ENCODE results near the gene LRRC7. TPM values are rescaled to one million over a fixed set of nuclear protein-coding genes. Genes with fewer than 3 reads are reported as not detected.

LRRC7 gene
- total and polyA plus RNA-seq, 8 donors, result 3.4 to 5.9 (median 5.1) TPM; not detected in 2

- TF ChIP-seq, protein P1, sequence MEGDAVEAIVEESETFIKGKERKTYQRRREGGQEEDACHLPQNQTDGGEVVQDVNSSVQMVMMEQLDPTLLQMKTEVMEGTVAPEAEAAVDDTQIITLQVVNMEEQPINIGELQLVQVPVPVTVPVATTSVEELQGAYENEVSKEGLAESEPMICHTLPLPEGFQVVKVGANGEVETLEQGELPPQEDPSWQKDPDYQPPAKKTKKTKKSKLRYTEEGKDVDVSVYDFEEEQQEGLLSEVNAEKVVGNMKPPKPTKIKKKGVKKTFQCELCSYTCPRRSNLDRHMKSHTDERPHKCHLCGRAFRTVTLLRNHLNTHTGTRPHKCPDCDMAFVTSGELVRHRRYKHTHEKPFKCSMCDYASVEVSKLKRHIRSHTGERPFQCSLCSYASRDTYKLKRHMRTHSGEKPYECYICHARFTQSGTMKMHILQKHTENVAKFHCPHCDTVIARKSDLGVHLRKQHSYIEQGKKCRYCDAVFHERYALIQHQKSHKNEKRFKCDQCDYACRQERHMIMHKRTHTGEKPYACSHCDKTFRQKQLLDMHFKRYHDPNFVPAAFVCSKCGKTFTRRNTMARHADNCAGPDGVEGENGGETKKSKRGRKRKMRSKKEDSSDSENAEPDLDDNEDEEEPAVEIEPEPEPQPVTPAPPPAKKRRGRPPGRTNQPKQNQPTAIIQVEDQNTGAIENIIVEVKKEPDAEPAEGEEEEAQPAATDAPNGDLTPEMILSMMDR (IDR thresholded peaks at IDR 0.05), result no peak
- H3K27me3 ChIP-seq, result no peaks in the 10 kb centered on the region
- intact Hi-C loops (cut with DNase I), result no loop called here
These were observed 44.3 kb upstream of the LRRC7 start for GRCh38 chr1:69523461-69523860.

DNA sequence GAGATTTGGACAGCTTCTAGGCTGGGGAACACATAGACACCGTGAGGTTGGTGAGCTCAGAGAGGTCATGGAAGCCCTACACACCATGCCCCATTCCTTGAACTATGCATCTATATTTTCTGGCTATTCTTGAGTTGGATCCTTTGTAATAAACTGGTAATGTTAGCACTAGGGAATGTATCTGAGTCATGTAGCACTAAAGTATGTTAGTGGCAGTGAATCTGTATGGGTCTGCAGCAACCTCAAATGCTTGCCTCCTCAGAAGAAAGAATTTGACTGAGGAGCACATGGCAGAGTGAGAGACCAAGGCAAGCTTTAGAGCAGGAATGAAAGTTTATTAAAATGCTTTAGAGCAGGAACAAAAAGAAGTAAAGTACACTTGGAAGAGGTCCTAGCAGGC lies 43.7 kb upstream of the LRRC7 start:
- Histone ChIP-seq H3K27me3 (no peaks in the 10 kb centered on the region), H3K36me3 (no peaks in the 10 kb centered on the region), H3K4me3 (no peak overlapping the region), H3K27ac (no peak overlapping the region), H3K4me1 (no peaks in the 10 kb centered on the region), H3K9me3 (no peaks in the 10 kb centered on the region)
- TF ChIP-seq, protein P1 (IDR thresholded peaks at IDR 0.05), result no peak
- no peak for ATAC-seq
- DNase-seq, result no peak
- intact Hi-C loops (cut with DNase I), result no loop called here

More at GRCh38 chr1:69523461-69523860, 44.3 kb upstream of the LRRC7 start:
- Histone ChIP-seq H3K27ac (no peak overlapping the region), H3K4me3 (no peak overlapping the region), H3K9me3 (no peaks in the 10 kb centered on the region), H3K36me3 (no peaks in the 10 kb centered on the region), H3K4me1 (no peaks in the 10 kb centered on the region)
- ATAC-seq (no peak), DNase-seq (no peak)

DNA sequence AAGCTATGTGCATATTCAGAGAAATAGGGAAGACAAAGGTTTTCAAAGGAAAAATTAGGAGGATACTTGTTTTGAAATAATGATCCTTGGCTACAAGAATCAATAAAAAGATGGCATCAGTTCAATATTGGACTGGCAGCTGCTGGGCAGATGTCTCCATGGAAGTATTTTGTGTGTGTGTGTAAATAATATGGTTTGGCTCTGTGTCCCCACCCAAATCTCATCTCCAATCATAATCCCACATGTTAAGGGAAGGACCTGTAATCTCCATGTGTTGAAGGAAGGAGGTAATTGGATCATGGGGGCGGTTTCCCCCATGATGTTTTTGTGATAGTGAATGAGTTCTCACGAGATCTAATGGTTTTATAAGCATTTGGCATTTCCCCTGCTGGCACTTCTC lies 40.4 kb upstream of the LRRC7 start:
- no peaks in the 10 kb centered on the region for H3K36me3 ChIP-seq
- no peak overlapping the region for H3K27ac ChIP-seq
- no peak for DNase-seq
- no peak overlapping the region for H3K4me3 ChIP-seq
- TF ChIP-seq, protein P1 (IDR thresholded peaks at IDR 0.05), result no peak
- H3K4me1 ChIP-seq, result no peaks in the 10 kb centered on the region
- H3K27me3 ChIP-seq, result no peaks in the 10 kb centered on the region
- no peaks in the 10 kb centered on the region for H3K9me3 ChIP-seq
- ATAC-seq, result no peak
- intact Hi-C loops (cut with DNase I), result no loop called here

GRCh38 chr1:69528376-69528775 lies 39.3 kb upstream of the LRRC7 start:
- Histone ChIP-seq H3K4me1 (no peaks in the 10 kb centered on the region), H3K27me3 (no peaks in the 10 kb centered on the region), H3K4me3 (no peak overlapping the region), H3K36me3 (no peaks in the 10 kb centered on the region), H3K9me3 (no peaks in the 10 kb centered on the region), H3K27ac (no peak overlapping the region)
- ATAC-seq, result no peak
- DNase-seq, result no peak
- intact Hi-C loops (cut with DNase I), result no loop called here
- TF ChIP-seq, protein P1 (IDR thresholded peaks at IDR 0.05), result no peak

- TF ChIP-seq, protein P1 (IDR thresholded peaks at IDR 0.05), result no peak
- Histone ChIP-seq H3K27ac (no peak overlapping the region), H3K4me1 (no peaks in the 10 kb centered on the region), H3K27me3 (no peaks in the 10 kb centered on the region), H3K4me3 (no peak overlapping the region), H3K9me3 (no peaks in the 10 kb centered on the region), H3K36me3 (no peaks in the 10 kb centered on the region)
- ATAC-seq, result no peak
- DNase-seq, result no peak
- intact Hi-C loops (cut with DNase I), result no loop called here
These were observed 34.4 kb upstream of the LRRC7 start for GRCh38 chr1:69533343-69533742.

Measured in left lung (tissue), 10 donors.